ENCODE results near the gene ARMC7.
A peak's percentile ranks its signal among the peaks of the same experiment; 100 is the strongest.
"Not testable (repeated sequence)": the region's sequence is repeated elsewhere in the genome, so short reads cannot be mapped to it uniquely, and the experiment has no call there.

The ARMC7 gene

DNA sequence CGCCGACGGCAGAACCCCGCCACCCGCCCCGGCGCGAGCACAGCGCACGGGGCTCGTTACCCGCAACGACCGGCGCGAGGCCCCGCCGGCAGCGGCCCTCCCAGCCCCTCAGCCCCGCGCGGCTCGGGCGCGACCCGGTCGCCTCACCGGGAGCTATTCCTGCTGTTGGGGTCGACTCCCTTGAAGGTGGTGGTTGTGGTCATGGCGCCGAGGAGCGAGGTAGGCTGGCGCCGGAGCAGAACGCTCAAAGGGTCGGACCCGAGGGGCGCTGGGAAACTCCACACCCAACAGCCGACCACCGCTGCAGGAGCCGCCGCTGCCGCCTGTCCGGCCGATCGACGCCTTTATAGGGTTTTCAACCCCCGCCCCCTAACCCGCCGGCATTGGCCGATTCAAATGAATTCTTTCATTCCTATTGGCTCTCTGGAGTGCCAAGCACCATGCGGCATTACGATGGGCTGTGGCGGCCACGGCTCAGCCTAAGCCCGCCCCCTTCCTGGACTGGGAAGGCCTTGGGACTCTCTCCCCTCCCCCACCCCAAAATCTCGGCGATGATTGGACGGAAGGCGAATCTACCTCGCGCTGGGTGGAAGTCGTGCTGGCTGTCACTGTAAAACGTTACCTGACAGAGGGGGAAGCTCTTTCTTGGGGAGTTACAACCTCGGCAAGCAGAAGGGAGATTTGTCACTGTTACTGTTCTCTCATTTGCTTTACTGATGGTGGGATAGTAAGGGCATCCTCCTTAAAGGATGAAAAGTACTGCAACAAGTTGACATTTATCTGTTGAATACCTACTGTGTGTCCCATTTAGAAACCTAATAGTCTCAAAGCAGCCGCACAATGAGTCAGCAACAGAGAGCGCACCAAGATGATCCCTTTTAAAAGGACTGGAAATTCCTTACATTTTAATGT lies 44.7 kb downstream of the ARMC7 start, which contains the start of gene JPT1:
TSS of gene JPT1 (minus strand) at position 318 of the 912 bp plus-strand sequence. CDS start at position 203, 115 bp downstream.
- peak; percentile 98 to 99 for DNase-seq

DNA sequence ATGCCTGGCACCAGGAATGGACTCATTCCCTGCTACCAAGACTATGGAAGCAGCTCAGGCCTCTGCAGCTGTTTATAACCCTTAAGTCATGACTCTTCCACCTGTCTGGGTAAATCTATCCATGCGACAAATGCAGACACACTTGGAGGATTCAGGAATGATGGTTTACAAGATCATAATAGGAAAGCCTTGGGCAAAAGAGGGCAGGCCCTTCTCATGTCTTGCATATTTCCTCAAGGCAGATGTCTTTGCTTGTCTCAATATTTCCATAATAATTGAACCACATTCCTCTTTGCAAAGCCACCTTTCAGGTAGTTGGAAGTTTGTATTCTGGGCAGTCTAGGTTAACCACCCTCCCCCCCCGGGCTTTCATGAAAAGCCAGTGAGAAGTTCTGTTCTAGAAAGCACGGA lies 45.4 kb downstream of the ARMC7 start:
- DNase-seq: no peak

DNA sequence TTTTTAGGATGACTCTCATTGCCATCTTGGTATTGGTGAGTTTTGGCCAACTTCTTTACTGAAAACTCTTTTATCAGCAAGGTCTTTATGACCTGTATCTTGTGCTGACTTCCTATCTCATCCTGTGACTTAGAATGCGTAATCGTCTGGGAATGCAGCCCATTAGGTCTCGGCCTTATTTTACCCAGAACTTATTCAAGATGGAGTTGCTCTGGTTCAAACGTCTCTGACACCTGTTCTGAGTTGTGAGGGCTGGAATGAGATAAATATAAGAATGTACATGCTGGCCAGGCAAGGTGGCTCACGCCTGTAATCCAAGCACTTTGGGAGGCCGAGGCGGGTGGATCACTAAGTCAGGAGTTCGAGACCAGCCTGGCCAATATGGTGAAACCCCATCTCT lies 48.7 kb downstream of the ARMC7 start:
- DNase-seq: not testable (repeated sequence)

DNA sequence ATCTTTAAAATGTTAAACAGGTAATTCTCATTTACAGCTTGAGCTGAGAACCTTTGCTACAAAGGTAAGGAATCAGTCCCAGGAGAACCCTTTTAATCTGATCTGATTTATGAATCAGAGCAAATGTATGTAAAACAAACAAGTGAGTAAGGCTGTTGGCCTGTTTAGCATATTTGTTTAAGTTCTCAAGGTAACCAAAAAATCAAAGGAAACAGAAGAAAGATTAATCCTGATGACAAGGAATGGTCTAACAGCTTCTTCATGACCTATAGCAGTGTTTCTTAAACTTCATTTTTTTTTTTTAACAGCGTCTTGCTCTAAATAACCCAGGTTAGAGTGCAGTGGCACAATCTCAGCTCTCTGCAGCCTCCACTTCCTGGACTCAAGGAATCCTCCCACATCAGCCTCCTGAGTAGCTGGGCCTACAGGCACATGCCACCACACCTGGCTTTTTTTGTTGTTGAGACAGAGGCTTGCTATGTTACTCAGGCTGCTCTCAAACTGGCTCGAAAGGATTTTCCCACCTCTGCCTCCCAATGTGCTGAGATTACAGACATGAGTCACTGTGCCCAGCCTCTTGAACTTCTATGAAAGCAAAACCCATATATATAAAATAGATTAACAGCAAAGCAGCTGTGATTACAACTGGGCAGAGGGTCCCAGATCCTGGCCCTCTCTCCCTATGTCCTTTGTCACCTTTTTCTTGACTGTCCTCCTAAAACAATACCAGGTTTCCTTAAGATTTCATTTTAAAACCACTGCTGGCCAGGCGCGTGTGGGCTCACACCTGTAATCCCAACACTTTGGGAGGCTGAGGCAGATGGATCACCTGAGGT lies 49.6 kb downstream of the ARMC7 start:
- no peak for DNase-seq

DNA sequence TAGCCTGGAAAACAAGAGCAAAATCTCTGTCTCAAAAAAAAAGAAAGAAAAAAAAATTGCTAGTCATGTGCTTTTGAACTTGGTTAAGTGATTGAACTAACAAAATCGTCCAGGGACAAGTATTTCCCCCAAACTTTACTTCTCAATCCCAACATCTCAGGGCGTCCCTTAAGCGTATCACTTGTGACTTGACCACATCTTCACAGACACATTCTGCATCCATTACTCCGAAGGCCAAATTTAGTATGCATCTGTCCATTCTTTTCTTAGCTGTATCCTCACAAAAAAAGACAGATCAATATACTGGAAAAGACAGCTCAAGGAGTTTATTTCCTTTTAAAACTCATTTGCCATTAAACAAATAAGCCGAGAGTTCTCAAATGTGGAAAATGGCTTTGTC lies 50.4 kb downstream of the ARMC7 start:
- no peak for DNase-seq

DNA sequence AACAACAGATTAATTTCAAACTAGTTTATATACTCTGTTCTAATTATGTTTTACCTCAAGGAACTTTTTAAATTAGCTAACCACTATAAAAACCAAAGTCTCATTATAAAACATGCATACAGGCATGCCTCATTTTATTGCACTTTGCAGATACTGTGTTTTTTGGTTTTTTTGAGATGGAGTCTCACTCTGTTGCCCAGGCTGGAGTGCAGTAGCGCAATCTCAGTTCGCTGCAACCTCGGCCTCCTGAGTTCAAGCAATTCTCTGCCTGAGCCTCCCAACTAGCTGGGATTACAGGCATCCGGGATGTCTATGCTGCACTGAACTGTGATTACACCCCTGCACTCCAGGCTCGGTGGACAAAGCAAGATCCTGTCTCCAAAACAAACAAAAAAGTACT lies 53.3 kb downstream of the ARMC7 start:
- no peak for DNase-seq

DNA sequence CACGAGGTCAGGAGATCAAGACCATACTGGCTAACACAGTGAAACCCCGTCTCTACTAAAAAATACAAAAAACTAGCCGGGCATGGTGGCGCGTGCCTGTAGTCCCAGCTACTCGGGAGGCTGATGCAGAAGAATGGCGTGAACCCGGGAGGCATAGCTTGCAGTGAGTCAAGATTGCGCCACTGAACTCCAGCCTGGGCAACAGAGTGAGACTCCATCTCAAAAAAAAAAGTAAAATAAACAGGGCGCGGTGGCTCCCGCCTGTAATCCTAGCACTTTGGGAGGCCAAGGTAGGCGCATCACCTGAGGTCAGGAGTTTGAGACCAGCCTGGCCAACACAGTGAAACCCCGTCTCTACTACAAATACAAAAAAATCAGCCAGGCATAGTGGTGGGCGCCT lies 54.8 kb downstream of the ARMC7 start:
- DNase-seq: not testable (repeated sequence)

DNA sequence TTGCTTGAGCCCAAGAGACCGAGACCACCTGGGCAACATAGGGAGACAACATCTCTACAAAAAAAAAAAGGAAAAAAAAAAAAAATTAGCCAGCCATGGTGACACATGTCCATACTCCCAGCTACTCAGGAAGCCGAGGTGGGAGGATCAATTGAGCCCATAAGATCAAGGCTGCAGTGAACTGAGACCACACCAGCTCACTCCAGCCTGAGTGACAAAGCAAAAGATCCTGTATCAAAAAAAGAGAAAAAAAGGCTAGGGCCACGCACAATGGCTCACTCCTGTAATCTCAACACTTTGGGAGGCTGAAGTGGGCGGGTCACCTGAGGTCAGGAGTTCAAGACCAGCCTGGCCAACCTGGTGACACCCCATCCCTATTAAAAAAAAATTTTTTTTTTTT lies 59.2 kb downstream of the ARMC7 start:
- DNase-seq: no peak

DNA sequence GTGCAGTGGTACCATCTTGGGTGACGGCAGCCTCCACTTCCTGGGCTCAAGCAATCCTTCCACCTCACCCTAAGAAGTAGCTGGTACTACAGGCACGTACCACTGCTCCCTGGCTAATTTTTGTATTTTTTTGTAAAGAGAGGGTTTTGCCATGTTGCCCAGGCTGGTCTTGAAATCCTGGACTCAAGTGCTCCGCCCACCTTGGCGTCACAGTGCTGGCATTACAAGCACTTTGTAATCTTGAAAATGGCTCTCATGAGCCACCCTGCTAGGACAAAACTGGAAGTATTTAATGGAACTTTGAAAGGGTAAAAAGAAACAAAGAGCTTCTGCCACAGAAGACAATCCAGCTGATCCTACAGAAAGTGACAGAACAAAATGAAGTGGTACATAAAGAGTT lies 63.8 kb downstream of the ARMC7 start:
- no peak for DNase-seq

DNA sequence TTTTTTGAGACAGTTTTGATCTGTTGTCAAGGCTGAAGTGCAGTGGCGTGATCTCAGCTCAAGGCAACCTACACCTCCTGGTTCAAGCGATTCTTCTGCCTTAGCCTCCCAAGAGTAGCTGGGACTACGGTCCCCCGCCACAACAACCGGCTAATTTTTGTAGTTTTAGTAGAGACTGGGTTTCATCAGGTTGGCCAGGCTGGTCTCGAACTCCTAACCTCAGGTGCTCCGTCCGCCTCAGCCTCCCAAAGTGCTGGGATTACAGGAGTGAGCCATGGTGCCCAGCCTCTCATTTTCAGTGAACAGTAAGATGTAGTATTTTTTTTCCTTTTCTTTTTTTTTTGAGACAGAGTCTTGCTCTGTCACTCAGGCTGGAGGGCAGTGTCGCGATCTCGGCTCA lies 65.2 kb downstream of the ARMC7 start:
- no peak for DNase-seq

DNA sequence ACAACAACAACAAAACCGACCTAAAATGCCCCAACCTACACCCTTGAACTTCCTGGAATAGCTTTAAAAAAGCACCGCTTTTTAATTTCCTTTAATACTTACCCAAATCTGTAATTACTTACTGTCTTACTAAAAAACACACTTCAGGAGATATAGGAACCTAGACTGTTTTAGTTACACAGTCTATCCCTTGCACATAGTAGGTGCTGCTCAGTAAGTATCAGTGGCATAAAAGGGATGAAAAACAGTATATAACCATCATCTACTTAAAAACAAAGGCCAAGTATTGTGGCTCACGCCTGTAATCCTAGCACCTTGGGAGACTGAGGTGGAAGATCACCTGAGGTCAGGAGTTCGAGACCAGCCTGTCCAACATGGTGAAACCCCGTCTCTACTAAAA lies 66.9 kb downstream of the ARMC7 start:
- no peak for DNase-seq

DNA sequence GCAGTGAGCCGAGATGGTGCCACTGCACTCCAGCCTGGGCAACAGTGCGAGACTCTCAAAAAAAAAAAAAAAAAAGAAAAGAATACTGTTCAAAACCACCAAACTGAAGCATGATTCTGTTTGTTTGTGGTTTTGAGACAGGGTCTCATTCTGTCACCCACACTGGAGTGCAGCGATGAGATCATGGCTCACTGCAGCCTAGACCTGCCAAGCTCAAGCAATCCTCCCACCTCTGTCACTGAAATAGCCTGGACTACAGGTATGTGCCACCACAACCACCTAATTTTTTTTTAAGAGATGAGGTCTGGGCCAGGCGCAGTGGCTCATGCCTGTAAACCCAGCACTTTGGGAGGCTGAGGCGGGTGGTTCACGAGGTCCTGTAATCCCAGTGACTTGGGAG lies 68.7 kb downstream of the ARMC7 start:
- no peak for DNase-seq
